ENCODE measurements around the gene ARL5A. TPM values are rescaled to one million over a fixed set of nuclear protein-coding genes. Genes with fewer than 3 reads are reported as not detected.

Gene ARL5A
- total RNA-seq, 4 donors from 2014 or later, result 44.2 to 63.5 (median 55.0) TPM

DNA sequence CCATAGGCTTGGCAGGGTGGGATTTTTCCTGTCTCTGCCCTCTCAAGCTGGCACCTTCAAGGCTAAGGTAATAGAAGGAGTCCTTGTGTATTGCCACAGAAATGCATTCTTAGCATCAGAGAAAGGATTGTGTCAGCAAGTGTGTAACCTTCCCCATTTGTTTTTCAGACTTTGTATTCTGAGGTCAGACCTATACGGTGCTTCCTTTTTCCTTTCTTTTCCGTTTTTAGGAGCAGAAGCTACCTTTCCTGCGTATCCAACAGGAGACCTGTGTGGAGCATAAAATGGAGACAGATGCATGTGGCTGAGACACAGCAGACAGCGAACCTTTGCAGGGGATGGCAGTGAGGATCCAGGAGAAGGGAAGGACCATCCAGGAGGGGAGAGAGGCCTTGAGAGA, 46.6 kb downstream of the ARL5A start:
- ATAC-seq (ENCODE audit: low FRiP score) (no peak), DNase-seq (ENCODE audit: low spot score) (no peak)
- TF ChIP-seq, protein P1, sequence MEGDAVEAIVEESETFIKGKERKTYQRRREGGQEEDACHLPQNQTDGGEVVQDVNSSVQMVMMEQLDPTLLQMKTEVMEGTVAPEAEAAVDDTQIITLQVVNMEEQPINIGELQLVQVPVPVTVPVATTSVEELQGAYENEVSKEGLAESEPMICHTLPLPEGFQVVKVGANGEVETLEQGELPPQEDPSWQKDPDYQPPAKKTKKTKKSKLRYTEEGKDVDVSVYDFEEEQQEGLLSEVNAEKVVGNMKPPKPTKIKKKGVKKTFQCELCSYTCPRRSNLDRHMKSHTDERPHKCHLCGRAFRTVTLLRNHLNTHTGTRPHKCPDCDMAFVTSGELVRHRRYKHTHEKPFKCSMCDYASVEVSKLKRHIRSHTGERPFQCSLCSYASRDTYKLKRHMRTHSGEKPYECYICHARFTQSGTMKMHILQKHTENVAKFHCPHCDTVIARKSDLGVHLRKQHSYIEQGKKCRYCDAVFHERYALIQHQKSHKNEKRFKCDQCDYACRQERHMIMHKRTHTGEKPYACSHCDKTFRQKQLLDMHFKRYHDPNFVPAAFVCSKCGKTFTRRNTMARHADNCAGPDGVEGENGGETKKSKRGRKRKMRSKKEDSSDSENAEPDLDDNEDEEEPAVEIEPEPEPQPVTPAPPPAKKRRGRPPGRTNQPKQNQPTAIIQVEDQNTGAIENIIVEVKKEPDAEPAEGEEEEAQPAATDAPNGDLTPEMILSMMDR (IDR thresholded peaks at IDR 0.05), result no peak

DNA sequence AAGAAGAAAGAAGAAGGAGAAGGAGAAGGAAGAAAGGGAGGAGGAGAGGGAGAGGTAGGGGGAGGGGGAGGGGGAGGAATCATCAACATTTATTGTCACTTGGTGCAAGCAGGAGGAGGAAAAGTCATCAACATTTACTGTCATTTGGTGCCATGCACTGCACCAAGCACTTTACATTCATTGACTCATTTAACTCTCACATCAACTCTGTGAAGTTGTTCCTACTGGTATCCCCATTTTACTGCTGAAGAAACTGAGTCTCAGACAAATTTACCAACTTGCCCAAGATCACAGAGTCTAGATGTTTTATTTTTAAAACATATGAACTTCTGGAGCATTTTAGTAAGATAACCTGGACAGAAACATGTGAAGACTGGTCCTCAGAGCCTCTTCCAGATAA, 47.3 kb downstream of the ARL5A start:
- TF ChIP-seq, protein P1 (IDR thresholded peaks at IDR 0.05), result no peak
- DNase-seq (ENCODE audit: low spot score) (no peak), ATAC-seq (ENCODE audit: low FRiP score) (no peak)

DNA sequence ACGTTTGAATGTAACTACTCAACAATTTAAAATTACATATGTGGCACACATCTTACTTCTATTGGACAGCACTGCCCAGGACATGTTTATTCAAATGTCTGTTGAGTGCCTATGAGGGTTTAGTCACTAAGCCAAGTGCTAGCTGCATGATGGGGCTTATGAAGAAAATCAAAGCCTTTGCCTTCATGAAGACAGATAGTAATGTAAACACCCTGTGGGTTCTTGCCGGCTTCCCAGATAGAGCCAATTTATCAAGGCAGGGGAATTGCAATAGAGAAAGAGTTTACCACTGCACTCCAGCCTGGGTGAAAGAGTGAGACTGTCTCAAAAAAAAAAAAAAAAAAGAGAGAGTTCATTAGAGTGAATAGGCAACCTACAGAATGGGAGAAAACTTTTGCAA, 50.3 kb downstream of the ARL5A start:
- DNase-seq (ENCODE audit: low spot score) (no peak), ATAC-seq (ENCODE audit: low FRiP score) (no peak)
- TF ChIP-seq, protein P1 (IDR thresholded peaks at IDR 0.05), result no peak

- no peak for ATAC-seq (ENCODE audit: low FRiP score)
- DNase-seq (ENCODE audit: low spot score), result no peak
- TF ChIP-seq, protein P1 (IDR thresholded peaks at IDR 0.05), result no peak
These were observed 50.7 kb downstream of the ARL5A start for GRCh38 chr2:151777487-151777886.

DNA sequence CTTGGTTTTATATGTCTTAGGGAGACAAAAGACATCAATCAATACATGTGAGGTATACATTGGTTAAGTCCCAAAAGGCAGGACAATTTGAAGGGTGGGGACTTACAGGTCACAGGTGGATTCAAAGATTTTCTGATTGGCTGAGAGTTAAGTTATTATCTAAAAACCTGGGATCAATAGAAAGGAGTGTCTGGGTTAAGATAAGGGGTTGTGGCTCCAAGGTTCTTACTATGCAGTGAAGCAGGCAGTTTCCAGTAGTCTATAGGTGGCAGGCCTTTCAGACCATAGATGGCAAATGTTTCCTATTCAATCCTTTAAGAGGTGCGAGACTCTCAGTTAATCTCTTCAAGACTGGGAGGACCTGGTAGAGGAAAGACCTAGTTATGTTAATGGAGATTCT, 51.9 kb downstream of the ARL5A start:
- TF ChIP-seq, protein P1 (IDR thresholded peaks at IDR 0.05), result no peak
- DNase-seq (ENCODE audit: low spot score), result no peak
- ATAC-seq (ENCODE audit: low FRiP score), result no peak

DNA sequence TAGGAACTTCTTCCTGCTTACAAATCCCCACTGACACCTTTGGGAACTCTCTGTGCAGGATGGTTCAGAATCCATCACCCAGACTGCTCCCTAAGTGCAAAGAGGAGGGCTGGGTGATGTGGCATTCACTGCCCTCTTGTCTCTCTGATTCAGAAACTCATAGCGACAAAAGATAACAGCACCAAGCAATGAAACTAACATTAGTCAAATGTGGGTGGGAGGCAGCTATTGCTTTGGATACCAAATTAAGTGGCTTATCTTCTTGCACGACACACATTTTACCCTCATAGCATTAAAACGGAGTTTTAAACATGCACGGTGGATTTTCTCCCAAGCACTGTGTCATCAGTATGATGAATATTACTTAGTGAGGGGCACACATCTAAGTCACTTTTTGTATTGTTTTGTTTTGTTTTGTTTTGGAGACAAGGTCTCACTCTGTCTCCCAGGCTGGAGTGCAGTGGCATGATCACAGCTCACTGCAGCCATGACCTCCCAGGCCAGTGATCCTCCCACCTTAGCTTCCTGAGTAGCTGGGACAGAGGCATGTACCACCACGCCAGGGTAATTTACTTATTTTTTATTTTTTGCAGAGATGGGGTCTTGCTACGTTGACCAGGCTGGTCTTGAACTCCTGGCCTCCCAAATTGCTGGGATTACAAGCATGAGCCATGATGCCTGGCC, 53.0 kb downstream of the ARL5A start:
- TF ChIP-seq, protein P1 (IDR thresholded peaks at IDR 0.05), result no peak
- ATAC-seq (ENCODE audit: low FRiP score), result peak; percentile 24
- DNase-seq (ENCODE audit: low spot score), result no peak

DNA sequence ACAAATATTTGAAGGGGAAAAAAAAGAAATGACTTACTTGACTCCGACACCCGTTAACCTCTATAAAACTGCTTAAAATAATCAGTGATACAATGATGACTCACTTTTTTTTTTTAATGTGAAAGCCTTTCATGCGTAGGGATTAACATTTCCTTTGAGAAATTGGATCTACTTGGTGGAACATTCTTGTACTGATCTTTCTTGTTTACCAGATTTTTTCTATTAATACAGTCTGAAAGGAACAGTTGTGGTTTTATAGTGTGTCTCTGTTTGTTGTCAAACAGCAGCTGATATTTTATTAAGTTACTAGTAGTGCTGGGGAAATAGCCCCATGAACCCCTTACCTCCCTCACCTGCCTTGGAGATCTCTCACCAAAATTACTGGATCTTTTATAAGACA, 53.7 kb downstream of the ARL5A start:
- no peak for DNase-seq (ENCODE audit: low spot score)
- peak; percentile 72 for ATAC-seq (ENCODE audit: low FRiP score)
- TF ChIP-seq, protein P1 (IDR thresholded peaks at IDR 0.05), result no peak
